KG1 (cell line): ENCODE measurements around the gene ILKAP.

ENCODE experiments used
- DNase-seq: peaks from one replicate; lab custom pipeline; 2025; lab: John Stamatoyannopoulos, UW

The ILKAP gene

GRCh38 chr2:238133499-238134392, 69.7 kb downstream of the ILKAP start:
- no peak for DNase-seq

GRCh38 chr2:238132463-238133450, 70.7 kb downstream of the ILKAP start:
- DNase-seq: no peak

DNA sequence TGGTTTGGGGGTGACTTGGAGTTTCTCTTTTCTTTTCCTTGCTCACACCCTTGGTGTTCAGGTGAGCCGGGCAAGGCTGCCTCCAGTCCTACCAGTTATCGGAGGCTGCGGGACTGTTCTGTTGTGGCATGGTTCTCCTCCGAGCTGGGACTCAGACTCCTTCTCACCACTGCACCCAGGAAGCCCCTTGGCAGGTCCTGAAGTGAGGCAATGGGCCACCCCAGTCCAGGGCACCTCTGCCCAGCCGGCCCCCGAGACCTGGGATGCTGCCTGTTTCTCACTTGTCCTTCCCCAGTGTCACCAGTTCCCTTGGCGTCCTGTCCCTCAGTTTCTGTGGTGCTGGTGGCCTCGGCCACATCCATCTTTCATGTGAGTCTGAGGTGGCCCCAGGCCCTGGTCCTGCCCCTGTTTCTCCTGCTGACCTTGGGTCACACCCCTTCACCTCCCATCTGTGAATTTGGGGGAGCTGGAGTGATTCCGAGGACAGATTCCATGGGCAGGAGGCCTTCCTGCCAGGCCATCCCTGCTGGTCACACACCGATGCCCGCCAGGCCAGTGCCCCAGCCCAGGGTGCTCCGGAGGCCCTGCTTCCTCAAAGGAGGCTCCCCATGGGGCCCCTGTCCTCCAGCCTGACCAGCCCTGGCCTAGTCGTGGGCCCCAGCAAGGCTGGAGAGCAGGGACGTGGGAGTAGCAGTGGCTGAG, 71.6 kb downstream of the ILKAP start:
- no peak for DNase-seq

GRCh38 chr2:238130696-238131628, 72.5 kb downstream of the ILKAP start:
- DNase-seq: no peak

DNA sequence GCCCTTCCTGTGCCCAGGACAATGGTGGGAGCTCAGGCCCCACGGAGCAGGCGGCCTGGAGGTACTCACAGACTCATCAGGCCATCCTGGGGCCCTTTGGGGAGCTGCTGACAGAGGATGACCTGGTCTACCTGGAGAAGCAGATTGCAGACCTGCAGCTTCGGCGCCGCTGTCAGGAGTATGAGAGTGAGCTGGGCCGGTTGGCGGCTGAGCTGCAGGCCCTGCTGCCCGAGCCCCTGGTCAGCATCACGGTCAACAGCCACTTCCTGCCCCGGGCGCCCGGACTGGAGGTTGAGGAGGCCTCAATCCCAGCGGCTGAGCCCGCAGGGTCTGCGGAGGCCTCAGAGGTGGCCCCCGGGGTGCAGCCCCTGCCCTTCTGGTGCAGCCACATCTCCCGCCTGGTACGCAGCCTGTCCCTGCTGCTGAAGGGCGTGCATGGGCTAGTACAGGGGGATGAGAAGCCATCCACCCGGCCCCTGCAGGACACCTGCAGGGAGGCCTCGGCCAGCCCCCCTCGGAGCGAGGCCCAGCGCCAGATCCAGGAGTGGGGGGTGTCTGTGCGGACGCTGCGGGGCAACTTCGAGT, 73.3 kb downstream of the ILKAP start:
- no peak for DNase-seq

DNA sequence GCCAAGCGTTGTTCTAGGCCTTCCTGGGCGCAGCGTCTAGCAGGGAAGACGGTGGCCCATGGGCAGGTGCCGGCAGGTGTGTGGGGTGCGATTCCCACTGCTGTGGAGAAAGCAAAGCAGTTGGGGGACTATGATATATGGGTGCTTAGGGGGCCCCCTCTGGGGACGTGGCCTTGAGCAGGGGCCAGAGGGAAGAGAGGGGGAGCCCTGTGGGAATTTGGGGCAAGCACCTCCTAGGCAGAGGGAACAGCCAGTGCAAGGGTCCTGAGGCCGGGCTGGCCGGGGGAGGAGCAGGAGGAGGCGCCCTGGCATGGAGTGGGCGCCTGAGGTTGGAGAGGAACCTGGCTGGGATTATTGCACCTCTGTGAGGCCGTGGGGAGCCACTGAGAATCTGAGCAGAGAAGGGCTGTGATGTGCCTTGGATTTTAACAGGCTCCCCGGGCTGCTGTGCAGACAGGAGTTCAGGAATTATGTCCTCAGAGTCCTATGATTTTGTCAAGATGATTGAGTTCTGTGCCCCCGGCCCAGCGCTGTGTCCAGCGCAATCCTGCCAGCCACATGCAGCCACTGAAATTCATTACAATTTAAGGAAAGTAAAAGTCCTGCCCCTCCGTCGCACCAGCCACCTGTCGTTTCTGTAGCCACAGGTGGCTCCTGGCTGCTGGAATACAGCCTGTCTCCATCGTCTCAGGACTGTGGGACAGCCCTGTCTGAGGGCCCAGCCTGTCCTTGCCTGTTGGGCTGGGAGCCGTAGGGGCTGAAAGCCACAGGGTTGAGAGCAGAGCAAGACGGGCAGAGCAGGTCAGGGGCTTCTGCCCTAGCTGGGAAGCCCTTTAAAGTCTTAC, 74.1 kb downstream of the ILKAP start:
- no peak for DNase-seq

GRCh38 chr2:238128534-238129001, 74.9 kb downstream of the ILKAP start:
- DNase-seq: no peak

DNA sequence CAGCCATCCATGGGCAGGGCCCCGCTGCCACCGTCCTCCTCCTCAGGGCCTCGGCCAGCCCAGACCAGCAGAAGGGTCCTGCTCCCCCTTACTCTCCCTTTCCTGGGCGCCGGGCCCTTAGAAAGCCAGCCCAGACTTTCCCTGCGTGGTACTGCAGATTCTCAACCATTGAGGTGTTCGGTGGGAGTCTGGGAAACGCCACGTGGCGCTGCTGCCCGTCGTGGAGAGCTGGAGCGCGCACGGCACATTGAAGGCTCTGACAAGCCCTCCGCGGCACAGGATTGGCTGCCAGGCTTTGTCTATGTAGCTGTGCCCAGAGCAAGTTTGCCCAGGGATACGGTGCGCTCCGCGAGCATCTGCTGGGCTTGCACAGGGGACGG, 75.4 kb downstream of the ILKAP start:
- no peak for DNase-seq

DNA sequence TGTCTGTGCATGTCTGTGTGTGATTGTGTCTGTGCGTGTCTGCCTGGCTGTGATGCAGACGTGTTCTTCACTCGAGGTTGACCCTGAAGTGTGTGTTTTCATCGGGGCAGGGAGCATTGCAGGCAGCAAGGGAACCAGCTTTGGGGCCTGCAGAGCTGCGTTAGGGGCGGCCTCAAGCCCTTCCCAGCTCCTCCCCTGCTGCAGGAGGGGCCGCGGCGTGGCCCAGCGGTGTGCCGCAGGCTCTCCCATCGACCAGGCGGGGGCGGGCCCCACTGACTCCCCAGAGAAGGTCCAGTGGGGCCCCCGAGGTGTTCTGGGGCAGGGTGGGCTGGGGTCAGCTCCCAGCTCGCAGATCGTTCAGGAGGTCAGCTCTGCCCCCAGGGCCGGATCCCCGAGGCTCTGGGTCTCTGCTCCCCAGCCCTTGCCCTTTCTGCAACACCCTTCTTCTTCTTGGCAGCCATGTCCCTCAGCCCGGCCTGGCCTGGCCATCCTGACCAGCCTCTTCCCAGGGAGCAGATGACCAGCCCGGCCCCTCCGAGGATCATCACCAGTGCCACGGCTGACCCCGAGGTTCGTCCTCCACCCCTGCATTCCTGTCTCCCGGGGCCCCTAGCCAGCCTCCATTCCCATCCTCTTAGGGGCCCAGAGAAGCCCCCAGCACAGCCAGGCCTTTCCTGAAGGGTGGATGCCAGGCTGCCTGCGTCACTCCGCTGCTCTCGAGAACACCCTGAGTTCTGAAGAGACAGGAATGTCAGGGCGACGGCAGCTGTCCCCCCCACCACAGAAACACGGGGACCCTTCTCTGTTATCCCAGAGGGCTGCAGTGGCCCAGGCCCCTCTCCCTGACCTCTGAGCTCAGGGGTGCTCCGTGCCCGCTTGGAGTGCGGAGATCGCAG, 76.1 kb downstream of the ILKAP start:
- no peak for DNase-seq

DNA sequence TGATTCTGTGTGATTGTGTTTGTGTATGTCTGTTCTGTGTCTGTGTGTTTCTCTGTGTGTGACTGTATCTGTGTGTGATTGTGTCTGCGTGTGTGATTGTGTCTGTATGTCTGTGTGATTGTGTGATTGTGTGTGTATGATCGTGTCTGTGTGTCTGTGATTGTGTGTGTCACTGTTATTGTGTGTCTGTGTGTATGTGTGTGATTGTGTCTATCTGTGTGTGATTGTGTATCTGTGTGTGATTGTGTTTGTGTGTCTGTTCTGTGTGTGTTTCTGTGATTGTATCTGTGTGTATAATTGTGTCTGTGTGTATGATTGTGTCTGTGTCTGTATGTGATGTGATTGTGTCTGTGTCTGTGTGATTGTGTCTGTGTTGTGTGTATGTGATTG, 76.7 kb downstream of the ILKAP start:
- DNase-seq: no peak

DNA sequence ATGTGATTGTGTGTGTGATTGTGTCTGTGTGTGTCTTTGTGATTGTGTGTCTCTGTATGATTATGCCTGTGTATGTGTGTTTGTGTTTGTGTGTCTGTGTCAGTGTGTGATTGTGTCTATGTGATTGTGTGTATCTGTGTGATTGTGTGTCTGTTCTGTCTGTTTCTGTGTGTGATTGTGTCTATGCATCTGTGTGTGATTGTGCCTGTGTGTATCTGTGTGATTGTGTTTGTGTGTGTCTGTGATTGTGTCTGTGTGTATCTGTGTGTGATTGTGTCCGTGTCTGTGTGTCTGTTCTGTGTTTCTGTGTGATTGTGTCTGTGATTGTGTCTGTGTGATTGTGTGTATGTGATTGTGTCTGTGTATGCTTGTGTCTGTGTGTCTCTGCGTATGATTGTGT, 77.2 kb downstream of the ILKAP start:
- DNase-seq: no peak

- no peak for DNase-seq
These were observed 78.2 kb downstream of the ILKAP start for GRCh38 chr2:238125127-238125885.

GRCh38 chr2:238124488-238125126, 78.9 kb downstream of the ILKAP start:
- no peak for DNase-seq

DNA sequence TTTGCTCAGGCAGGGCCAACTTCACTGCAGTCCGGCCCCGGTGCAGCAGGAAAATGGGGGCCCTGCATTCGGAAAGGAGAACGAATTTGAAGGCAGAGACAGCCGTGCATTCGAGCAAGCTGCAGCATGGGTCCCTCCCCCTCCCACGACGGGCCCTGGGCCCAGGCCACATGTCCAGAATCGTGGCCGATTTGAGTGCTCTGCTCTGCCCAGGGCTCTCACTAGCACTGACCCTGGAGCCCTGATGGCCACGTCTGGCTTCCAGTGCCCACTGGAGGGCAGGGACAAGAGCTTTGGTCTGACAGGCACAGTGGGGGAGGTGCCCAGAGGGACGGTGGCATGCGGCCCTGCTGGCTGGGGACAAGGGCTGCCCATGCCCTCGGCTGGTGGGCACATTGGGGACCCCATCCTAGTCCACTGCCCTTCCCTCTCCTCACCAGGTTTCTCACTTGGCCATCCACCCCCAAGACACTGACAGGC, 79.5 kb downstream of the ILKAP start:
- no peak for DNase-seq

GRCh38 chr2:238123218-238123971, 80.1 kb downstream of the ILKAP start:
- no peak for DNase-seq
